Adrenal gland (tissue), 12 donors: ENCODE results near the gene RPS26. TPM values are rescaled to one million over a fixed set of nuclear protein-coding genes. Genes with fewer than 3 reads are reported as not detected.

Source experiments
- DNase-seq, 7 donors: peaks; one replicate each; pipeline ENCODE4 v3.0.0-alpha.2; 2019 to 2020
- H3K27ac ChIP-seq, 5 donors: fragments of 200-600 bp; sonication (generic) in 4 of 5; 1 replicate in 3 of 5; 2 replicates in 2 of 5; pipeline versions ENCODE4 v1.5.1 to v1.8.0; 2016 to 2020; ENCODE audit warnings: mild to moderate bottlenecking in 1 of 5
- H3K27me3 ChIP-seq: fragments of 200-600 bp; 2 replicates; pipeline ENCODE4 v1.8.0; 2021
- H3K36me3 ChIP-seq, 2 donors: fragments of 200-600 bp; replicated peaks in 1 of 2; 1 replicate in 1 of 2; 2 replicates in 1 of 2; pipeline versions ENCODE4 v1.5.1 to v1.8.0; 2018 to 2022
- H3K4me1 ChIP-seq, 2 donors: fragments of 200-600 bp; replicated peaks in 1 of 2; 1 replicate in 1 of 2; 2 replicates in 1 of 2; pipeline versions ENCODE4 v1.5.1 to v1.8.0; 2018 to 2021
- H3K4me3 ChIP-seq, 4 donors: fragments of 200-600 bp; sonication (generic) in 3 of 4; one replicate each; pipeline ENCODE4 v1.5.1; 2016 to 2018
- H3K9me3 ChIP-seq, 3 donors: fragments of 200-600 bp; sonication (generic) in 1 of 3; replicated peaks in 1 of 3; 1 replicate in 2 of 3; 2 replicates in 1 of 3; pipeline versions ENCODE4 v1.5.1 to v1.8.0; 2016 to 2021
- POLR2A ChIP-seq, 2 donors: fragments of 450-650 bp; IDR thresholded peaks; one replicate each; pipeline ENCODE4 v1.6.1; 2017; ENCODE audit warnings: antibody characterized with exemption in 2 of 2, mild to moderate bottlenecking in 2 of 2, moderate library complexity in 1 of 2
- whole genome bisulfite sequencing, 4 donors: extraction: QIAGEN DNeasy Blood & Tissue Kit in 2 of 4; methylation state at CpG; one replicate each; pipeline versions ENCODE4 v1.1.5 to v1.1.7; 2013 to 2017; 5-methylcytosine and 5-hydroxymethylcytosine counted together
- intact Hi-C, 2 donors: fragments of 100-400 bp; cut with DNase I; formaldehyde crosslinking; loops; one replicate each; pipeline versions ENCODE4 v1.14.1 to v1.15.0; 2022 to 2023
- polyA plus RNA-seq, 3 donors: library from polyadenylated mRNA; stranded (reverse); fragments of 200-250 nt in 2 of 3; fragments of 350-450 nt in 1 of 3; fragmentation: Illumina TruSeq in 1 of 3; extraction: RNeasy Lipid Tissue Mini Kit (QIAGEN cat#74804) in 1 of 3; gene quantifications; one replicate each; pipeline ENCODE4 v1.2.3, GENCODE V29; 2013 to 2014
- total RNA-seq, 9 donors: library from RNA; depleted of rRNA in 4 of 9; stranded (reverse); fragments of >200 nt in 4 of 9; fragments of 120-200 nt in 1 of 9; fragmentation: NEBNext Ultra II Directional in 1 of 9; extraction: Animal tissue kit (Norgen Biotek cat#: 25700) in 1 of 9; gene quantifications; one replicate each; pipeline versions ENCODE4 v1.1.0 to v1.2.4, GENCODE V29; 2013 to 2023
- TF ChIP-seq, protein P1 (sequence below), 6 experiments: fragments of 450-650 bp in 4 of 6; fragments of 200-600 bp in 2 of 6; sonication (generic) in 1 of 6; IDR thresholded peaks; 1 replicate in 5 of 6; 2 replicates in 1 of 6; pipeline versions ENCODE4 v1.5.1 to v1.8.0; 2016 to 2021; ENCODE audit warnings: antibody characterized with exemption in 6 of 6, mild to moderate bottlenecking in 2 of 6, moderate library complexity in 1 of 6
- donor health status: healthy with polysubstance abuse.
- donor health status: Bipolar disorder and iron deficiency.
- donor health status: DM: yes; HTN: yes; CAD: no.
- donor health status: DM: no; HTN: no; CAD: no.
- donor health status: DM: no; HTN: no; CAD: no.
- donor health status: DM: yes; HTN: yes; CAD: no.

Gene RPS26
- total and polyA plus RNA-seq, 12 donors: 76.7 to 2,374 (median 872) TPM

DNA sequence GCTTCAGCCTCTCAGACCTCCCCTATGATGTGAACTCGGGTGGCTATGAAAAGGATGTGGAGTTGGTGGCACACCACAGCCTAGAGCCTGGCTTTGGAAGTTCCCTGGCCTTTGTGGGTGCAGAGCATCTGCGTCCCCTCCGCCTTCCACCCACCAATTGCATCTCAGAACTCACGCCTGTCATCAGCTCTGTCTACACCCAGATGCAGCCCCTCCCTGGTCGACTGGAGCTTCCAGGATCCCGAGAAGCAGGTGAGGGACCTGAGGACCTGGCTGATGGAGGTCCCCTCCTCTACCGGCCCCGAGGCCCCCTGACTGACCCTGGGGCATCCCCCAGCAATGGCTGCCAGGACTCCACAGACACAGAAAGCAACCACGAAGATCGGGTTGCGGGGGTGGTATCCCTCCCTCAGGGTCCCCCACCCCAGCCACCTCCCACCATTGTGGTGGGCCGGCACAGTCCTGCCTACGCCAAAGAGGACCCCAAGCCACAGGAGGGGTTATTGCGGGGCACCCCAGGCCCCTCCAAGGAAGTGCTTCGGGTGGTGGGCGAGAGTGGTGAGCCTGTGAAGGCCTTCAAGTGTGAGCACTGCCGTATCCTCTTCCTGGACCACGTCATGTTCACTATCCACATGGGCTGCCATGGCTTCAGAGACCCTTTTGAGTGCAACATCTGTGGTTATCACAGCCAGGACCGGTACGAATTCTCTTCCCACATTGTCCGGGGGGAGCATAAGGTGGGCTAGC is 7.0 kb upstream of the RPS26 start:
- Histone ChIP-seq H3K36me3 (peaks cover 0 to 58% of the 10 kb centered on the region in 2 donors), H3K4me1 (no peaks in the 10 kb centered on the region), H3K4me3 (no peak overlapping the region), H3K9me3 (no peaks in the 10 kb centered on the region), H3K27me3 (no peaks in the 10 kb centered on the region), H3K27ac (no peak overlapping the region)
- intact Hi-C loops: loop anchor here (5.0 kb wide), 2 partner anchors 37 to 42 kb away; partner anchors contain the start of gene SUOX (in 1 of the 2)
- DNase-seq: peak in 1 of 7 donors; percentile 8
- TF ChIP-seq POLR2A (IDR thresholded peaks at IDR 0.05): no peak
- WGBS, 4 donors: 82 to 87% (median 84%) methylated on average over 13 to 21 of the region's 21 CpGs

GRCh38 chr12:56037161-56037560 is 4.6 kb upstream of the RPS26 start:
- Histone ChIP-seq H3K27me3 (no peaks in the 10 kb centered on the region), H3K36me3 (peaks cover 0 to 46% of the 10 kb centered on the region in 2 donors), H3K27ac (no peak overlapping the region), H3K4me3 (no peak overlapping the region), H3K9me3 (no peaks in the 10 kb centered on the region), H3K4me1 (peaks cover 4 to 7% of the 10 kb centered on the region in 2 donors)
- intact Hi-C loops: loop anchor here in 1 of 2 donors (5.0 kb wide), 1 partner anchor 40 kb away; the partner anchor contains the start of gene SUOX
- WGBS, 4 donors: 57 to 80% (median 68%) methylated on average over 2 of the region's 2 CpGs
- no peak for TF ChIP-seq POLR2A (IDR thresholded peaks at IDR 0.05)
- TF ChIP-seq, protein P1, sequence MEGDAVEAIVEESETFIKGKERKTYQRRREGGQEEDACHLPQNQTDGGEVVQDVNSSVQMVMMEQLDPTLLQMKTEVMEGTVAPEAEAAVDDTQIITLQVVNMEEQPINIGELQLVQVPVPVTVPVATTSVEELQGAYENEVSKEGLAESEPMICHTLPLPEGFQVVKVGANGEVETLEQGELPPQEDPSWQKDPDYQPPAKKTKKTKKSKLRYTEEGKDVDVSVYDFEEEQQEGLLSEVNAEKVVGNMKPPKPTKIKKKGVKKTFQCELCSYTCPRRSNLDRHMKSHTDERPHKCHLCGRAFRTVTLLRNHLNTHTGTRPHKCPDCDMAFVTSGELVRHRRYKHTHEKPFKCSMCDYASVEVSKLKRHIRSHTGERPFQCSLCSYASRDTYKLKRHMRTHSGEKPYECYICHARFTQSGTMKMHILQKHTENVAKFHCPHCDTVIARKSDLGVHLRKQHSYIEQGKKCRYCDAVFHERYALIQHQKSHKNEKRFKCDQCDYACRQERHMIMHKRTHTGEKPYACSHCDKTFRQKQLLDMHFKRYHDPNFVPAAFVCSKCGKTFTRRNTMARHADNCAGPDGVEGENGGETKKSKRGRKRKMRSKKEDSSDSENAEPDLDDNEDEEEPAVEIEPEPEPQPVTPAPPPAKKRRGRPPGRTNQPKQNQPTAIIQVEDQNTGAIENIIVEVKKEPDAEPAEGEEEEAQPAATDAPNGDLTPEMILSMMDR (IDR thresholded peaks at IDR 0.05): no peak
- DNase-seq: no peak

DNA sequence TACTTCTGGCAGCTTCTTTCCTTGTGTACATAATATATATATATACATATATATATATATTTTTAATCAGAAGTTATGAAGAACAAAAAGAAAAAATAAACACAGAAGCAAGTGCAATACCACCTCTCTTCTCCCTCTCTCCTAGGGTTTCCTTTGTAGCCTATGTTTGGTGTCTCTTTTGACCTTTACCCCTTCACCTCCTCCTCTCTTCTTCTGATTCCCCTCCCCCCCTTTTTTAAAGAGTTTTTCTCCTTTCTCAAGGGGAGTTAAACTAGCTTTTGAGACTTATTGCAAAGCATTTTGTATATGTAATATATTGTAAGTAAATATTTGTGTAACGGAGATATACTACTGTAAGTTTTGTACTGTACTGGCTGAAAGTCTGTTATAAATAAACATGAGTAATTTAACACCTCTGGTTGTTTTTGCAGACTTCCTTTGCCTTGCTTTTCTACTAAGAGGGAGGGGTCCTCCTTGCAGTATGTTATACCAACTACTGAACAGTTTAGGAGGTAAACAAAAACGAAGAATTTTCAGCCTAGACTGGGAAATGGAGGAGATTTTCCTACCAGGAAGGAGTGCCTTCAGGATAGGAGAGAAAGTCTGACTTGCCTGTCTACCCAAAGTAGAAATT is 3.6 kb upstream of the RPS26 start:
- Histone ChIP-seq H3K27ac (no peak overlapping the region), H3K9me3 (no peaks in the 10 kb centered on the region), H3K4me3 (no peak overlapping the region), H3K36me3 (peaks cover 0 to 42% of the 10 kb centered on the region in 2 donors), H3K27me3 (no peaks in the 10 kb centered on the region), H3K4me1 (peaks cover 9 to 13% of the 10 kb centered on the region in 2 donors)
- WGBS, 4 donors: 67 to 73% (median 70%) methylated on average over 2 of the region's 2 CpGs
- intact Hi-C loops: loop anchor here in 1 of 2 donors (5.0 kb wide), 1 partner anchor 41 kb away; the partner anchor contains the start of gene SUOX
- DNase-seq: no peak
- TF ChIP-seq, protein P1 (IDR thresholded peaks at IDR 0.05): no peak
- no peak for TF ChIP-seq POLR2A (IDR thresholded peaks at IDR 0.05)

- H3K4me1 ChIP-seq: peaks cover 12 to 20% of the 10 kb centered on the region in 2 donors
- WGBS, 4 donors: 88 to 100% (median 93%) methylated on average over 1 of the region's 1 CpG
- DNase-seq: no peak
- no peak overlapping the region for H3K27ac ChIP-seq
- H3K9me3 ChIP-seq: no peaks in the 10 kb centered on the region
- H3K4me3 ChIP-seq: no peak overlapping the region
- peaks cover 0 to 42% of the 10 kb centered on the region in 2 donors for H3K36me3 ChIP-seq
- no peaks in the 10 kb centered on the region for H3K27me3 ChIP-seq
- TF ChIP-seq, protein P1 (IDR thresholded peaks at IDR 0.05): no peak
- TF ChIP-seq POLR2A (IDR thresholded peaks at IDR 0.05): no peak
- intact Hi-C loops: no loop called here
These were observed 1.6 kb upstream of the RPS26 start for GRCh38 chr12:56040151-56040550.
